Sigmoid colon (tissue), 7 donors: ENCODE results near the gene NUP42. TPM values are rescaled to one million over a fixed set of nuclear protein-coding genes. Genes with fewer than 3 reads are reported as not detected.

Source experiments
- DNase-seq: peaks from one replicate; pipeline ENCODE4 v3.0.0-alpha.2; 2019
- H3K27ac ChIP-seq, 4 donors: fragments of 200-600 bp; sonication (generic); one replicate each; pipeline ENCODE4 v1.5.1; 2016 to 2019; ENCODE audit warnings: mild to moderate bottlenecking in 1 of 4
- H3K27me3 ChIP-seq, 3 donors: fragments of 200-600 bp; sonication (generic); one replicate each; pipeline ENCODE4 v1.5.1; 2019; ENCODE audit warnings: mild to moderate bottlenecking in 1 of 3
- H3K36me3 ChIP-seq, 4 donors: fragments of 200-600 bp; sonication (generic); one replicate each; pipeline ENCODE4 v1.5.1; 2016 to 2019
- H3K4me1 ChIP-seq, 4 donors: fragments of 200-600 bp; sonication (generic); one replicate each; pipeline ENCODE4 v1.5.1; 2017 to 2019
- H3K4me3 ChIP-seq, 4 donors: fragments of 200-600 bp; sonication (generic); one replicate each; pipeline ENCODE4 v1.5.1; 2017 to 2019; ENCODE audit warnings: mild to moderate bottlenecking in 2 of 4, moderate library complexity in 1 of 4
- H3K9me3 ChIP-seq, 4 donors: fragments of 200-600 bp in 3 of 4; sonication (generic) in 3 of 4; one replicate each; pipeline versions ENCODE4 v1.5.1 to v1.6.1; 2013 to 2019
- EP300 ChIP-seq, 4 donors: sonication (generic); formaldehyde crosslinking; IDR thresholded peaks; one replicate each; pipeline ENCODE4 v1.6.1; 2017; ENCODE audit warnings: antibody characterized with exemption in 4 of 4
- POLR2A ChIP-seq, 2 donors: fragments of 450-650 bp; IDR thresholded peaks; one replicate each; pipeline ENCODE4 v1.6.1; 2016; ENCODE audit warnings: antibody characterized with exemption in 2 of 2, mild to moderate bottlenecking in 2 of 2, moderate library complexity in 2 of 2
- POLR2AphosphoS5 ChIP-seq, 4 donors: sonication (generic); formaldehyde crosslinking; IDR thresholded peaks; one replicate each; pipeline ENCODE4 v1.6.1; 2017; ENCODE audit warnings: antibody characterized with exemption in 4 of 4
- WGBS, 2 donors: extraction: QIAGEN DNeasy Blood & Tissue Kit; methylation state at CpG; one replicate each; pipeline ENCODE4 v1.1.7; 2013; 5-methylcytosine and 5-hydroxymethylcytosine counted together
- intact Hi-C: fragments of 100-400 bp; cut with DNase I; formaldehyde crosslinking; loops from one replicate; pipeline ENCODE4 v1.15.1; 2023
- polyA plus RNA-seq, 3 donors: library from polyadenylated mRNA; stranded (reverse); fragments of 200-250 nt; gene quantifications; one replicate each; pipeline ENCODE4 v1.2.3, GENCODE V29; 2013
- total RNA-seq, 4 donors: library from RNA; depleted of rRNA; stranded (reverse); fragments of >200 nt; gene quantifications; one replicate each; pipeline ENCODE4 v1.1.0, GENCODE V29; 2016
- TF ChIP-seq, protein P1 (sequence below), 4 experiments: fragments of 450-650 bp in 3 of 4; fragments of 200-600 bp in 1 of 4; IDR thresholded peaks; one replicate each; pipeline ENCODE4 v1.5.1; 2016 to 2019; ENCODE audit warnings: antibody characterized with exemption in 4 of 4, mild to moderate bottlenecking in 3 of 4, moderate library complexity in 2 of 4
- donor health status: healthy with polysubstance abuse.
- donor health status: Bipolar disorder and iron deficiency.
- donor health status: healthy.

NUP42 gene
- total and polyA plus RNA-seq, 7 donors, result 22.2 to 47.9 (median 35.4) TPM

DNA sequence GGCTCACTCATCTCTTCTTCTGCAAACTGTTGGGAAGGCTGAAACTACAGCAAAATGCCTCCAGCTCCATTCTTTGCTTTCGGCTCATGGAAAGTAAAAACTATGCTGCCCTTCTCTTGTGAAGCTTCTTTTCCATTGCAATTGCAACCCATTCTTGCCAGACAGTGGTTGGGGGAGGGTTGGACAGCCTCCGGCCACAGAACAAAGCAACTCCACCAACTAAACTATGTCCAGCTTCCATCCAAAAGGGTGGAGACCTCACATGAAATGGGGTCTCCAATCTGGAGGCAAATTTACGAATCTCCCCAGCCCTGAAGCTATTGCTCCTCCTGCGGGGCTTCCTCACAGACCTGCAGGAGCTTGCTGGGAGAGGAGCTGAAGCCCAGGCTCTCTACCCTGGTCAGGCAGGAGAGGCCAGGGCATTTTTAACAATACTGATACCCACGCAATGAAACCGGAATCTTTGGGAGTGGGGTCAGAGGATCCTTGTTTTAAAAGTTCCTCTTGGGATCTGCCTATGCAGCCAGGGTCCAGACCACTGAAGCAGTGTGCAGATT is 65.3 kb downstream of the NUP42 start:
- intact Hi-C loops, result loop anchor here (5.0 kb wide), 1 partner anchor 60 kb away; no protein-coding TSS in a partner anchor

DNA sequence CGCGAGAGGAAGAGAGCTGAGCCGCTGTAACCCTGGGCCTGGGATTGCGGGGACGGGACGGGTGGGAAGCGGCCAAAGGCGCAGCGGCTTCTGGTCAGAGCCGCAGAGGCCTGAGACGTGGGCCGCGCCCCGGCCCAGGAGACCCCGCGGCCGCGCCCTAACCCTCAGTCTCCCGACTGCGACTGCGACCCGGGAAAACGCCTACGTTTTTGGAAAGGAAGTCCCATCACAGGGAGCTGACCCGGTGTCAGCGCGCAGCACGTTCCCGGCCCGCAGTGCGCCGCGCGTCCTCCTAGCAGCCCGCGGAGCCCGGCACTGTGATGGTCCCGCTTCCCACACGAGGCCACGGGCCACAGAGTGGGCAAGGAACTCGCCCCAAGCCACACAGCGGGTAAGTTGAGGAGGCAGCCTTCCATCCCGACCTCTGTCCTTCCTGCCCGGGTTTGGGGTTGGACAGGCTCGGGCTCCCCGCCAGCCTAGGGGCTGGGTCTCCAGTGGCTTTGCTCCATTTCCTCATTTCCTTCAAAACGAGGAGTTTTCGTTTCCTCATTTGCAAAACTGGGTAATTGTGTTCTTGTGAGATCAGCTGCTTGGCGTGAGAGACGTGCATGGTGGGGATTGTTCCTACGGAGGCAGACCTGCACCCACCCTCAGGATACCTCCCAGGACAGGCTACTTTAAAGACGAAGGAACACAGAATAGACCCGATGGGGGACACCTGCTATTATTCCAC is 65.9 kb downstream of the NUP42 start:
- 7 to 11% methylated on average over 53 of the region's 53 CpGs for WGBS, 2 donors
- peak; percentile 68 for DNase-seq
- Histone ChIP-seq H3K9me3 (no peaks in the 10 kb centered on the region), H3K4me3 (peak overlapping the region; percentile 26 to 53 (median 46)), H3K36me3 (no peaks in the 10 kb centered on the region), H3K27ac (peak overlapping the region; percentile 72 to 75 (median 74)), H3K4me1 (peaks cover 0 to 18% (median 4%) of the 10 kb centered on the region in 4 donors), H3K27me3 (peaks cover 0 to 32% (median 20%) of the 10 kb centered on the region in 3 donors)
- TF ChIP-seq EP300 (IDR thresholded peaks at IDR 0.05), result no peak
- TF ChIP-seq POLR2AphosphoS5 (IDR thresholded peaks at IDR 0.05), result peak in 1 of 4 donors; percentile 10
- no peak for TF ChIP-seq POLR2A (IDR thresholded peaks at IDR 0.05)
- intact Hi-C loops, result loop anchor here (5.0 kb wide), 1 partner anchor 60 kb away; no protein-coding TSS in a partner anchor

More for the DNA sequence above, 65.3 kb downstream of the NUP42 start:
- Histone ChIP-seq H3K4me3 (peak overlapping the region; percentile 26 to 53 (median 46)), H3K36me3 (no peaks in the 10 kb centered on the region), H3K4me1 (peaks cover 0 to 20% (median 4%) of the 10 kb centered on the region in 4 donors), H3K27ac (peak overlapping the region; percentile 72 to 75 (median 74)), H3K27me3 (peaks cover 0 to 32% (median 20%) of the 10 kb centered on the region in 3 donors), H3K9me3 (no peaks in the 10 kb centered on the region)
- TF ChIP-seq POLR2A (IDR thresholded peaks at IDR 0.05) (no peak), POLR2AphosphoS5 (IDR thresholded peaks at IDR 0.05) (no peak), EP300 (IDR thresholded peaks at IDR 0.05) (no peak)
- TF ChIP-seq, protein P1, sequence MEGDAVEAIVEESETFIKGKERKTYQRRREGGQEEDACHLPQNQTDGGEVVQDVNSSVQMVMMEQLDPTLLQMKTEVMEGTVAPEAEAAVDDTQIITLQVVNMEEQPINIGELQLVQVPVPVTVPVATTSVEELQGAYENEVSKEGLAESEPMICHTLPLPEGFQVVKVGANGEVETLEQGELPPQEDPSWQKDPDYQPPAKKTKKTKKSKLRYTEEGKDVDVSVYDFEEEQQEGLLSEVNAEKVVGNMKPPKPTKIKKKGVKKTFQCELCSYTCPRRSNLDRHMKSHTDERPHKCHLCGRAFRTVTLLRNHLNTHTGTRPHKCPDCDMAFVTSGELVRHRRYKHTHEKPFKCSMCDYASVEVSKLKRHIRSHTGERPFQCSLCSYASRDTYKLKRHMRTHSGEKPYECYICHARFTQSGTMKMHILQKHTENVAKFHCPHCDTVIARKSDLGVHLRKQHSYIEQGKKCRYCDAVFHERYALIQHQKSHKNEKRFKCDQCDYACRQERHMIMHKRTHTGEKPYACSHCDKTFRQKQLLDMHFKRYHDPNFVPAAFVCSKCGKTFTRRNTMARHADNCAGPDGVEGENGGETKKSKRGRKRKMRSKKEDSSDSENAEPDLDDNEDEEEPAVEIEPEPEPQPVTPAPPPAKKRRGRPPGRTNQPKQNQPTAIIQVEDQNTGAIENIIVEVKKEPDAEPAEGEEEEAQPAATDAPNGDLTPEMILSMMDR (IDR thresholded peaks at IDR 0.05), result no peak
- DNase-seq, result no peak
- WGBS, 2 donors, result 79 to 86% methylated on average over 6 of the region's 6 CpGs

DNA sequence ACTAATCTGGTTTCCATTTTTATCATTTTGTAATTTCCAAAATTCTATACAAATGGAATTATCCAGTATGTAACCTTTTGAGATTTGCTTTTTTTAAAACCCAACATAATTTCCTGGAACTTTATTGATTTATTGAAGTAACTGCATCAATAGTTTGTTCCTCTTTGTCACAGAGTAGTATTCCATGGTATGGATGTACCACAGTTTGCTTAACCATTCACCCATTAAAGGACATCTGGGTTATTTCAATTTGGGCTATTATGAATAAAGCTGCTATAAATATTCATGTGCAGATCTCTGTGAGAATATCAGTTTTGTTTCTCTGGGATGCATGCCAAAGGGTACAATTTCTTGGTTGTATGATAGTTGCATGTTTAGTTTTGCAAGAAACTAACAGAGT is 67.6 kb downstream of the NUP42 start:
- Histone ChIP-seq H3K27me3 (peaks cover 0 to 32% (median 16%) of the 10 kb centered on the region in 3 donors), H3K27ac (no peak overlapping the region), H3K9me3 (no peaks in the 10 kb centered on the region), H3K4me3 (no peak overlapping the region), H3K36me3 (peaks cover 0 to 5% (median 0%) of the 10 kb centered on the region in 4 donors), H3K4me1 (peaks cover 0 to 11% (median 0%) of the 10 kb centered on the region in 4 donors)
- intact Hi-C loops, result loop anchor here (5.0 kb wide), 1 partner anchor 62 kb away; no protein-coding TSS in a partner anchor
- no peak for DNase-seq
- TF ChIP-seq, protein P1 (IDR thresholded peaks at IDR 0.05), result no peak
- no peak for TF ChIP-seq POLR2AphosphoS5 (IDR thresholded peaks at IDR 0.05)
- TF ChIP-seq EP300 (IDR thresholded peaks at IDR 0.05), result no peak
- TF ChIP-seq POLR2A (IDR thresholded peaks at IDR 0.05), result no peak

Other genes with a start within 250 kb of the NUP42 start
- 10 to 100 TPM; 28.8 to 49.9 (median 35.0) TPM for gene HYCC1, start 167.9 kb upstream of the NUP42 start, total RNA-seq
- gene HYCC1, start 167.9 kb upstream of the NUP42 start, polyA plus RNA-seq, result 1 to 10 TPM; 1.4 to 8.1 (median 4.2) TPM
- gene KLHL7, start 76.3 kb upstream of the NUP42 start, total RNA-seq, result 10 to 100 TPM; 26.9 to 42.5 (median 28.4) TPM
- 10 to 100 TPM; 12.5 to 14.1 (median 13.2) TPM for gene KLHL7, start 76.3 kb upstream of the NUP42 start, polyA plus RNA-seq
- 100 to 1,000 TPM in 2 of 4 donors, 10 to 100 TPM in 2; 68.8 to 105 (median 94.5) TPM for gene GPNMB, start 64.7 kb downstream of the NUP42 start, total RNA-seq
- gene GPNMB, start 64.7 kb downstream of the NUP42 start, polyA plus RNA-seq, result 100 to 1,000 TPM in 1 of 3 donors, 10 to 100 TPM in 2; 23.4 to 224 (median 32.4) TPM
- 10 to 100 TPM; 38.5 to 94.0 (median 71.1) TPM for gene MALSU1, start 117.3 kb downstream of the NUP42 start, total RNA-seq
- gene MALSU1, start 117.3 kb downstream of the NUP42 start, polyA plus RNA-seq, result 10 to 100 TPM; 32.4 to 47.4 (median 34.3) TPM